Measurements from ENCODE around the gene HECW1.

HECW1 gene

DNA sequence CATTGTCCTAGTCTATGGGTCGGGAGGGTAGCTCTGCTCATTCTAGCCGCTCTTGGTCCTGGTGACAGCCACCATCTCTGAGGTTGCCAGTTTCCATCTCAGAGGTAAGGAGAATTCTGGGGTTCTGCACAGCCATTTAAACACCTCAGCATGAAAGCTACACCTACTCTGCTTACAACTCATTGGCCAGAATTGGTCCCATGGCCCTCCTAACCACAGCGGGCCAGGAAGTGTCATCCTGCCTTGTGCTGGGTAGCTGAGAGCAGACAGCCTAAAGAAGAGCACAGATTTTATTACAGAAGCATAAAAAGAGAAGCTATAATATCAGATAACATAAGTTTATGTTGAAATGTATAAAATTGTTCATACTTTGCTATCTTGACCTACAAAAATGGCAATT is 152.7 kb downstream of the HECW1 start:
- DNase-seq (ENCODE audit: low read depth): no peak

DNA sequence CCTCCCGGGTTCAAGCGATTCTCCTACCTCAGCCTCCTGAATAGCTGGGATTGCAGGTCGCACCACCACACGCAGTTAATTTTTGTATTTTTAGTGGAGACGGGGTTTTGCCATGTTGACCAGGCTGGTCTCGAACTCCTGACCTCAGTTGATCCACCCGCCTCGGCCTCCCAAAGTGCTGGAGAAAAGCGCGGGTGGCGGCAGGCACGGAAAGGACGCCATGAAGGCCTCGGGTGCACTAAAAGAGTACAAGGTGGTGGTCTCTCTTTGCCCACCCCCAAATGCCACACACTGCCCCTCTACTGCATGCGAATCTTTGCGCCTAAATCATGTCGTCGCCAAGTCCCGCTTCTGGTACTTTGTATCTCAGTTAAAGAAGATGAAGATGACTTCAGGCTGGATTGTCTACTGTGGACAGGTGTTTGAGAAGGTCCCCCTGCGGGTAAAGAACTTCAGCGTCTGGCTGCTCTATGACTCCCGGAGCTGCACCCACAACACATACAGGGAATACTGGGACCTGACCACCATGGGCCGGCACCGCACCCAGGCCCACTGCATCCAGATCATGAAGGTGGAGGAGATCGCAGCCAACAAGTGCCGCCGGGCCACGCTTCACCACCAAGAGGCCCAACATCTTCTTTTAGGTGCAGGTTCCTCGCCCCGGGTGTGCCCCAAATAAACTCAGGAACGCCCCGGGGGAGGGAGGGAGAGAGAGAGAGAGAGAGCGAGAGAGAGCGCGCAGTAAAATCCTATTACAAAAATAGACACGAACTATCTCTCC is 161.7 kb downstream of the HECW1 start:
- no peak for DNase-seq (ENCODE audit: low read depth)

DNA sequence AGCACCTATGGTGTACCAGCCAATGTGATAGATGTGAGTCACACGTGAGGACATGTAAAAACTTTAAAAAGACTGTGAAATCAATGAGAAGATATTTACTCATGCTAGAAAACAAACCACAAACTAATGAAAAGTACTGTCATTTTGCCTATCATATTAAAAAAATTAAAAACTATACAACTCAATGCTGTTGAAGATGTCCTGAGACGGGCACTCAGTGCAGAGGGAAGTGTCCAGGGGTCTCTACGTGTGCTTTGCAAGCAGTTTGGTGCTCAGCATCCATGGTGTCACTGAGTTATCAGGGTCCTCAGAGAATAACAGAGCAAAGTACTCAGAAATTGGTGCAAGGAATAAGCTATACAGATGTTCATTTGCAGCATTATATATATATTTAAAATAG is 162.3 kb downstream of the HECW1 start:
- DNase-seq (ENCODE audit: low read depth): no peak

DNA sequence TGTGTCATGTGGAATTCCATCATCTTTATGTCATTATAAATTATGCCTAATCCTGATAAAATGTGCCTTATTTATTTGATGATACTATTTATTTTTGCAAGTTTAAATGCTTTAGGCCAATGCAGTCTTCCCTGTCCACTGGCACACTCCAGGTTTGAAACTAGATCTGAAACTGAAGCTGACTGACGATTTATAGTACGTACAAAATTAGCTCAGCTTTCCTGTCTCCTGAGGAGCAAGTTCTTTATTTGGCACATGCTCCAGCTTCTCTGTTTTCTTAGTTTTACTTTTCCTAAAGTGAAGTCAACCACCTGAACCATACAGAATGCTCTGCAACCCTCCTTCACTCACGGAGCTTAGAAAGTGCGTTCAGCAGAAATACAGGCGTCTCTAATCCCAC is 164.1 kb downstream of the HECW1 start:
- no peak for DNase-seq (ENCODE audit: low read depth)

DNA sequence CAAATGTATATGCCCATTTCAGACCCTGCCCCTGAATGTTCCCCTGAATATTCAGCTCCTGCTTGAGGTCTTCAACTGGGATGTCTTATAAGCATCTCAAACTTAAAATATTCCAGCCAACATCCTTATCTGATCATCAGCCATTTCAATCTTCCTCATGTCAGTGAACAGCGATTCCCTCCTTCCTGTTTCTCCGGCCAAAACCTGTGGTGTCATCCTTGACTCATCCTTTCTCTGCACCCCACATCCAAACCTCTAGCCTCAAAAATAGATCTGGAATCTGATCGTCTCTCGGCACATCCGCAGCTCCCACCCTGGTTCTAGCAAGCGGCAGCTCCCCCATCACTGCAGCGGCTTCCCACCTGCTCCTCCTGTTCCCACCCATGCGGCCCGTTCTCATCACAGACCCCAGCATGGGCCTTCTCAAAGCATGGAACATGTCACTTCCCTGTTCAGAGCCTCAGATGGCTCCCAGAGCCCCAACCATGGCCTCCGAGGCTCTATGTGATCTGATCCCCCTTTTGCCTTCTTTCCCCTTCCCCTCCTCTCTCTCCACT is 165.7 kb downstream of the HECW1 start:
- peak; percentile 47 for DNase-seq (ENCODE audit: low read depth)

DNA sequence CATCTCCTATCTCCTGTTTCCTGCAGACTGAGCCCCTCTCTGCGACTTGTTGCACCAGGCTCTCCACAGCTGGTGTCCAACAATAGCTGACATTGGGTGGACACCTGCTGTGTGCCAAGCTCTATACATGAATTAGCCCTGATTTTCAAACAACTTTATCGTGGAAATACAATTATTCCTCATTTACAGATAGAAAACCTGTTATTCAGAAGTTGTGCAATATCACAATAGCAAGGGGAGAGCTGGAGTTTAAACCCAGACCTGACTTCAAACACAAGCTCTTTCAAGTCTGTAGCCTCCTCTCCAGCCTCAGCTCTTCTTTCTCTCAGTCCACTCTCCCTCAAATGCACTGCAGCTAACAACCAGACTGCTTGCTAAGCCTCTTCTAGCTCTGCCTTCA is 168.8 kb downstream of the HECW1 start:
- DNase-seq (ENCODE audit: low read depth): no peak

DNA sequence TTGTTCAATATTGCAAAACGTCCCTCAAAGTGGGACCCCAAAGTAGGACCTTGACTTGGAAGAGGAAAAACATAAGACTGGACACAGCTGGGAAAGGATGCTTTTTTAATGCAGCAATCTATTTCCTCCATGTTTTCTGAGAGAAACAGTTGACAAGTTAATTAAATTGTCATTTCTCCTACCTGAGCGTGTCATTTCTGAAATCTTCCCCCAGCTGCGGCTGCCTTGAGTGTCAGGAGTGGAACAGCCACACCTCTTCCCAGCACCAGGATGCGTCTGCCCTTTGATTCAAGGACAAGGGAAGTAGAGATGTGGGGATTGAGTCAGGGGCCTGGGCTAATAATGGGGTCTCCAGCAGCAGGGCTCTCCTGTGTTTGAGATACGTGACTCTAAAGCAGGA is 171.3 kb downstream of the HECW1 start:
- no peak for DNase-seq (ENCODE audit: low read depth)

DNA sequence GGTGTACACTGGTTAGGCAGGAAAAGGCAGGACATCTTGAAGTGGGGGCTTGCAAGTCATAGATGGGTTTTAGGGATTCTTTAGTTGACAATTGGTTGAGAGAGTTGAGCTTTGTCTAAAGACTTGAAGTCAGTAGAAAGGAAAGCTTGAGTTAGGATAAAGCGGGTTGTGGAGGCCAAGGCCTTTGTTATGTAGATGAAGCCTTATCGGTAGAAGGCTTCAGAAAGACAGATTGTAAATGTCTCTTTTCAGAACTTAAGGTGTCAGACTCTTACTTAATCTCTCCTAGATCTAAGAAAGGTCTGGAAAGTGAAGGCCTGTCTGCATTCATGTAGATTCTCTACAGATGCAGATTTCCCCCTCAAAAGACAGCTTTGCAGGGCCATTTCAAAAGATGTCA is 177.4 kb downstream of the HECW1 start:
- DNase-seq (ENCODE audit: low read depth): no peak

DNA sequence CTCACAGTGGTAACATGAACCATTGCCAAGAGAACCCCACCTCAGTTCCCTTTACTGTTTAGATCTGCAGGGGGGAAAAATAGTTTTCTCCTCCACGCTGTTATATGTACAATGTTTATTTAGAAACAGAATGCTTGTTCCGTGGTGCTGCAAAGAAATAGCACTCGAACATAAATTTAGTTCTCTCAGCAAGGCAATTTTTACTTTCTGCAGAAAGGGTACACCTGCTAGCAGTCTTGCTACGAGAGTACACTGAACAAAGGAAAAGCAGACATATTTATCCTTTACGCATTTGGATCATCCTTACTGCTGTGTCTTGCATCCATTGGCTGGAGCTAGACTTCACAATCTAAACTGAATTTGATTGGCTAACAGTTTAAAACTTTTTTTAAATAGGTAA is 178.5 kb downstream of the HECW1 start:
- DNase-seq (ENCODE audit: low read depth): no peak

DNA sequence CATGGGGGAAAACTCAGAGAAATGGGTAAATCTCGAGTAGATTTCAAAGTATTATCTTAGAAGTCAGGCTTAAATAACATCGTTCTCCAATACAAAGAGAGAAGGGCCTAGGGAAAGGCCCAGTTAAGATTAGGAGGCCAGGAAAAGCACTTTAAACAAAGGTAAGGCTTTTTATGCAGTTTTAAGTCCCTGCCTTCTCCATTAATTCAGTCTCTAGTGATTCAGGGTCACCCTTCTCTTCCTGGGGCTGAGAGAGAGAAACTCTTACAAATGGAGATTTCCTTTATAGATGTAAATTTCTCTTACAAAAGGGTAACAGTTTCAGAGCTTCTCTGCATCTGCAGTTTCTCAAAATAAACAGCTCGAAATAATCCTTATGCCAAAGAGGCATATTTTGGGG is 179.3 kb downstream of the HECW1 start:
- no peak for DNase-seq (ENCODE audit: low read depth)

DNA sequence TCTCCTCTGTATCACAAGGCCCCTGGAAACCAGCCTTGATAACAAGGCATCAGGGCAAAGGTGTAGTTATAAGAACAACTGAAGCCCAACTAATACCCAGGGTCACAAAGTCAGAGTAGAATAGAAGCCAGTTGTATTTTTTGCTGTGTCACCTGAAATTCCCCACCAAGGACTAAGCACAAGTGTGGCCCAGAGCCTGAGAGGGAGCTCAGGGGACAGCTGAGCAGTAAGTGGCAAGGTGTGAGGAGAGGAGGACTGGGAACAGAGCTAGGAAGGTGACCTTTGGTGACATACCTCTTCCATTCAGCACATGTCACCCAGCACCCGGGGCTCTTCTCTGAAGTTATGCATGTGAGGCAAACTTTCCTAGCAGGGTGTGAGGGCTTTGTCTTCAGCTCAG is 179.9 kb downstream of the HECW1 start:
- DNase-seq (ENCODE audit: low read depth): no peak

DNA sequence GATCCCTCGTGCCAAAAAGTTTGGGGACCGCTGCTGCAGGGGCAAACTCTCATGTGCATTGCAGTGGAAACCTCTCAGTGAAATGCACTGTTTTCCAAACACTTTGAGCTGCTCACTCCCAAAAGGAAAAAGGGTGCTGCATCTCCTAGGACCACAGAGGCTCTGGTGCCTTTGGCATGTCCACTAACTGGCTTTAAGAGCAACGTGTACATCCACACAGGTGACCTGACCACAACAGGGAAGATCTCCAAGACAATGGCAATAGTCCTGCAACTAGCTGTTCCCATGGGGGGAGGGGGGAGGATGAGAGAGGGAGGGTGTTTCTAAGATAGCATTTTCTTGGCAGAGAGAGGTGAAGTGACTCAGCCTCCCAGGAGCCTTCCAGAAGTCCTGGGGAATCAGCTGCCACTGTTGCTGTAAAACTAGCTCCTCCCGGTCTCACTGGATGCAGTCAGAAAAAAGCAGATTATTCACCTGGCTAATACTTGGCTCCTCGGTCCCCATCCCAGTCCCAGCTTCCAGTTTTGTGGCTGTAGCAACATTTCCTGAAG is 181.7 kb downstream of the HECW1 start:
- peak; percentile 84 for DNase-seq (ENCODE audit: low read depth)

DNA sequence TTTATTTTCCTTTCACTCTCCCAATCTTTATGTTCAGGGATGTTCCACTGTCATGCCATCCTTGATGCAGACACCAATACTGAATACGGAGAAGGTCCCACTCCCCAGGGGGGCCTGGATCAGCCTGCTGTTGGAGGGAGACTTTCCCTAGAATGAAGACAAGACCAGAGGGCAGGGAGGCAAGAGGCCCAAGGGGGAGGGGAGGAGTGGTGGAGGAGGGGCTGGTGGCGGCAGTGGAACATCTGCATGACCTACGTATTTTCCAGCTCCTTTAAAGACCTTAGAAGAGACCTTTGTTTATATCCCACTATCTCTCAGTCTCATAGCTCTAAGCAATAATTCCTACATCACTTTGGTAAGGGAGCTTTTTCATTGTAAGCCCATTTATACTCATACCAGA is 183.0 kb downstream of the HECW1 start:
- DNase-seq (ENCODE audit: low read depth): no peak

DNA sequence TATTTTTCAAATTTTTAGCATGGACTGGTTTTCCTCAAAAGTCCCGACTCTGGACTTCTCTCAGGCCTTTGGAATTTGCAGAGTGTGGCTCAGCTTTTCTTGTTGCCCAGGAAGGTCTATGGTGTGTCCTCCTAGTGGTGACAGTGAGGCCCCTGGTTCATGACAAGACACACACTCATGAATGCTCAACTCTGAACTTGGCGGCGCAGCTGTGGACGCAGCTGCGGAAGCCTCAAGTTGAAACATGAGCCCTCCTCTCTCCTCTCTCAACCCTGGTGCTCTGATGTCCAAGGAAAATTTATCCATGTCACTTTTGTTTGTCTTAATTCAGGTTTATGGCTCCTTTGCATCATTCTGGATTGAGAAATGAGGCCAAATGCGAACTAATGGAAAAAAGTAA is 183.9 kb downstream of the HECW1 start:
- DNase-seq (ENCODE audit: low read depth): no peak

DNA sequence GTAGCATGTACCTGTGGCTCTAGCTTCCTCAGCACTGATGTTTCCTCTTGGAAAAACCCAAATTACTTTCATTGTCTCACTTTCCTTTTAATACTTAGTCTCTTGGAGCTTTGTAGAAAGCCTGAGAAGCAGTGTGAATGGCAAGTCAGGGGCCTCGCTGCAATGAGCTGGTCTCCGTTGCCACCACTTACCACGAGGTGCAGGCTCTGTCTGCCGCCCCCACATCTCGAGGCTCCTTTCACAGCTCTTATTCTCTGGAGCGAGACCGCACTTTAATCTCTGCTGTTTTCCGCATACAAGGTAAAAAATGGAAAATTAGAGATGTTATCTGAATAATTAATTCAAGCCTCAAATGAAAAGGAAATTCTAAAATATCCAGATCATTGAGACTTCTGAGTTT is 186.2 kb downstream of the HECW1 start:
- DNase-seq (ENCODE audit: low read depth): no peak

DNA sequence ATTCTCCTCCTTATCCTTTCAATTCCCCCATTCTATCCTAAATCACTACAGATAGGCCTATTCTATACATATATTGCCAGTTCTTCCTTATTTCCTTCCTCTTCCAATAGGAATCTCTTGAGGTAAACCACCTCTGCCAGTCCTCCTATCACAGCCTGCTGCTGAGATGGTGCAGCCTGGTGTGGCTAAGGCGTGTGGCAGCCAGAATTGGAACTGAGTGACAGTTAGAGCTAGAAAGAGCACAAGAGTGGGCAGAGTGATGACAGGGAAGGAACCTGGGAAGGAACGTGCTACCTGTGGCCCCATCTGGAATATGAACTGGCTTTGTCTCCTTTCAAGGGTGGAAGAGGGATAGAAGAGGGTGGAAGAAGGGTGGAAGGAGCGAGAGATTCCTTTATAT is 187.7 kb downstream of the HECW1 start:
- DNase-seq (ENCODE audit: low read depth): no peak

DNA sequence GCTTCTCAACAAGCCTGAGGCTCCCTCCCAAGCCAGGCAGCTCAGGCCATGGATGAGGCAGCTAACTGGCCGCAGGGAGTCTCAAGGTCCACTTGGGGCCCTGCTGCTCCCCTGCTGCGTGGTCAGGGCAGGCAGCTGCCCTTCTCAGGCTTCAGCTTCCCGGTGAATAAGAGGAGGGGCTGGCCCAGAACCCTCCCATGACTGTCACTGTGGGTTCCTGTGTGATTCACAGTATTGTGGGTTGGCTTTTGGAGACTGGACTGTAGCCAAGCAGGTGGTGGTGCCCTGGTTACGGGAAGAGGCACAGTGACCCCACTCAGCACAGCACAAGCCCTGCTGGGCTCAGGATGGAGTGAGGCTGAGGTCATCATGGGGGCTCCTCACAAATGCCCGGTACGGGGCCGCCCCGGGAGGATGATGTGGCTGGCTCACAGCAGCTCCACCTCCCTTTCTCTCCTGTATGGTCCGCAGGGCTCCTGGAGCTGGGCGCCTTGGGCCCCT is 189.8 kb downstream of the HECW1 start:
- DNase-seq (ENCODE audit: low read depth): peak; percentile 87

DNA sequence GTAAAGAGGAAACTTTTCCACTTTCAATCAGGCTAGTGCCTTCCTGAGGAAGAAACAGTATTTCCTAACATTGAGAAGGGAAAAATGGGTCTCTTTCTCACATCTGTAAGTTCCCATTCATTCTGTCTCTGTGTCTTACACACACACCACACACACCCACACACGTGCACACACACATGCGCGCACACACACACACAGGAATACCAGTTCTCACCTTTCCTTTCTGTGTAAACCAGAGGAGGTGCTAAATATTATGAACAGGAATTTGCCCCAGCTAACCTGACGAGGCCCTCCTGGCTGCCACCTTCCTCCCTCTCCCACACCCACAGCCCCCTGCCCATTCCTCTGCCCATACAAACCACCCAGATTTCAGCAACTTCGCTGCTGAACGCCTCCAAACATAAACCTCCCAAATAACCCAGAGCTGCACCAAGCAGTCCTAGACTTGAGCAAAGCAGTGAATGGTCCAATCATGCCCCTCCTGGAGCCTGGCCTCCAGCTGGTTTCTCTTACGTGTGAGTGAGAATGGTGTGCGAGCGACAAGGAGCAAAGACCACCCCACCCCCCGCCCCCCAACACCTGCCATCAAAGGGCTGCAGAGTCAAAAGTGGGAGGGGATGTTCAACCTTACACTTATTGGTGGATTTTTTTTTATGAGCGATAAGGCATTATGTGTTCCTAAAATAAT is 190.5 kb downstream of the HECW1 start:
- no peak for DNase-seq (ENCODE audit: low read depth)

DNA sequence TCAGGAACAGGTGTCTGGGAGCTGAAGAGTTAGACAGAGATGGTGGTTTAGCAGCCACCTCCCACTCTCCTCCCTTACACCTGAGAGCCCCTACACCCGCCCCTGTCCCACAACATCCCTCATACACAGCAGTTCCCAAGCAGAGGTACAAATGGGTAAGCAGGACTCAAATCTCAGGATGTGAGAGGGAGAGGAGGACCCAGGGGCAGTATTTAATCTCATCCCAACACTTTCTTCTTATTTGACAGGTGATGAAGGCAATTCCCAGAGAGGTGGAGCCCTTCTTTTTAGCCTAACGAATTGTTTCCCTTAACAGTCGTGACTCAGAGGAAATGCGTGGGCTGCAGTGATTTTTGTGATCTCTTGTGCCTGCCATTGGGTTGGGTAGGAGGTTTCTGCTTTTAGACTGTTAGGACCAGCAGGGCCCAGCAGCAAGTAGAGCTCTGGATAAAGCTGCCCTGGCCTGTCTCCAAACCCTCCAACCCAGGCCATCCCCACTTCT is 191.3 kb downstream of the HECW1 start:
- DNase-seq (ENCODE audit: low read depth): no peak

DNA sequence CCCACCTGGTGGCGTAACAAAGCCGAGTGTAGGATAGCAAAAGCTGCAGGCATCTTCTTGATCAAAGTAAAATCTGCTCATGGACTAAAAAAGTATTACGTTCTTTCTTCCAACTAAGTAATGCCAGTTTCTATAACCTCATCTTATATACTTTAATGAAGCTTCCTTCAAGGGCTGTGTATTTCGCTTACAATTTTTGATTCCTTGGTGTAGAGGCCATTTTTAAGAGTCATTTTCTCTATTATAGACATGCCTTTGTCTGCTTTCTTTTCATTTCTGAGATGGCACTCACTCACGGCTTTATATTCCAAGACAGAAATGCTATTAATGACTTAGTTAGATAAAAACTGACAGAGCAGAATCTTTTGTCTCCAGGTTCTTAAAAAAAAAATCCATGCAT is 194.0 kb downstream of the HECW1 start:
- DNase-seq (ENCODE audit: low read depth): no peak

DNA sequence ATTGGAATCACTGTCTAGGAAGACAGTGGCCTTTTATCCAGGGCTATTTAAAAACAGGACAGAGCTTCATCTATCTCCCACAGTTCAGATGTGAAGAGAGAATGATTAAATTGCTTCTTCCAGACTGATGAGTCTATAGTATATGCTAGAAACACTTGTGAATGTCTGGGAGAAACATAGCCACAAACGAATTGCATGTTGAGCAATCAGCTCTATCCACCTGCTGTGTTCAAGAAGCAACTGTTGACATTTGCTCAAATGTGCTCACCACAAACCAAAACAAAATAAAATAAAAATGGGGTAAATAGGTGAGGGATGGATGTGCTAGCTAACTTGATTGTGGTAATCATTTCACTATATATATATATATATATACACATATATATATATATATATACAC is 195.1 kb downstream of the HECW1 start:
- DNase-seq (ENCODE audit: low read depth): peak; percentile 20

DNA sequence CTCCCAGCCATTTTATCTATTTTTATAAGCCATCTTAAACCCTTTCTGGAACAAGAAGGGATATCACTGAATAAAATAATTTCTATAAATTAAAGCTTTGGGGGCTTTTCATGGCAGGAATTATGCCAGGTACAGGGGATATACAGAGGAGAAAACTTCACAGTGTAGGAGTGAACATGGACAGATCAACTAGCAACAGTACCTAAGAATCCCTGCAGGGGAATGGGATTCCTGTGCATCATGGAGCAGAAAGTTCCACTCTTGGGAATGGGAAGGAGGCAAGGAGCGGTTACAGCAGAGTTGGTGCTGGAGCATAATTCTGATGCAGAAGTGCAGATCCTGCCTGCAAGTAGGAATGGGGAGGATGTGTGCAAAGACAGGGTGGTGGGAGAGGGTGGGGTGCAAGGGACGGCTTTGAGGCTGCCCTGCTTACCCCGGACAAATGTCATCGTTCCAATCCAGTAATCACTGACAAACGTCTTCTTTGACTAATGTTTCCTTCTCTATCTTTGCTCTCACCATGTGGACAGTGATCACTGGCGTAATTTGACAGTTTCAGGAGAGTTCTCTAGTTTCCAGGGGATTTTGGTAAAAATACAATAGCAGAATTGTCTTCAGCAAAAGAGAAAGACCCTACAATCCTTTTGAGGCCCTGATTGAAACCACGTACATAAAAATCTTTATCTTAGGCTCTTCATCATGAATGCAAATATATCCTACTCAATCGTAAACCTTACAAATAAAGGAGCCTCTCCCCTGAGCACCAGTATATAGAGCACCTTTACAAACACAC is 196.7 kb downstream of the HECW1 start:
- DNase-seq (ENCODE audit: low read depth): no peak

Data from amniotic epithelial cell (primary cell).